Natural killer cell (primary cell): ENCODE measurements around the gene DNAJC4. TPM values are rescaled to one million over a fixed set of nuclear protein-coding genes. Genes with fewer than 3 reads are reported as not detected.

Source experiments
- ATAC-seq, 3 donors: fragments of 150-1000 bp in 2 of 3; fragments of 200-7000 bp in 1 of 3; cut with Tn5 transposase; 1 replicate in 1 of 3; 2 replicates in 2 of 3; pipeline ENCODE4 v1.10.0; 2021; ENCODE audit warnings: mild to moderate bottlenecking in 2 of 3, moderate library complexity in 2 of 3
- DNase-seq, 2 donors: peaks; one replicate each; pipeline versions ENCODE4 v3.0.0 to v3.0.0-alpha.2; 2013 to 2021; ENCODE audit warnings: mixed read lengths in 1 of 2
- H3K27ac ChIP-seq: one replicate; pipeline ENCODE4 v1.5.1; 2013; ENCODE audit warnings: mild to moderate bottlenecking, low read length
- H3K27me3 ChIP-seq: one replicate; pipeline ENCODE4 v1.6.1; 2013; ENCODE audit warnings: low read length; ENCODE audit not compliant: control insufficient read depth, insufficient read depth
- H3K36me3 ChIP-seq: one replicate; pipeline ENCODE4 v1.6.1; 2013; ENCODE audit warnings: low read length; ENCODE audit not compliant: control insufficient read depth, insufficient read depth
- H3K4me1 ChIP-seq: one replicate; pipeline ENCODE4 v1.6.1; 2013; ENCODE audit warnings: low read length; ENCODE audit not compliant: control insufficient read depth, insufficient read depth
- H3K4me3 ChIP-seq: one replicate; pipeline ENCODE4 v1.5.1; 2013; ENCODE audit warnings: low read length
- H3K9me3 ChIP-seq: one replicate; pipeline ENCODE4 v1.6.1; 2013; ENCODE audit warnings: low read length; ENCODE audit not compliant: control insufficient read depth, insufficient read depth
- H3K27ac Mint-ChIP-seq, 2 donors: one replicate each; pipeline ENCODE4 v1.8.0; 2022; ENCODE audit warnings: mild to moderate bottlenecking in 2 of 2, mixed read lengths in 2 of 2, moderate library complexity in 1 of 2
- H3K27me3 Mint-ChIP-seq, 2 donors: one replicate each; pipeline ENCODE4 v1.8.0; 2022; ENCODE audit warnings: low read depth in 2 of 2, mixed read lengths in 2 of 2
- H3K36me3 Mint-ChIP-seq: one replicate; pipeline ENCODE4 v1.8.0; 2022; ENCODE audit warnings: mixed read lengths
- H3K4me1 Mint-ChIP-seq, 2 donors: one replicate each; pipeline ENCODE4 v1.8.0; 2022; ENCODE audit warnings: mixed read lengths in 2 of 2
- H3K4me3 Mint-ChIP-seq: one replicate; pipeline ENCODE4 v1.8.0; 2022; ENCODE audit warnings: mild to moderate bottlenecking, moderate library complexity, mixed read lengths
- H3K9me3 Mint-ChIP-seq, 2 donors: one replicate each; pipeline ENCODE4 v1.8.0; 2022; ENCODE audit warnings: mixed read lengths in 2 of 2
- WGBS: methylation state at CpG from one replicate; pipeline ENCODE4 v1.1.7; 2013; ENCODE audit warnings: missing lambda C conversion rate; ENCODE audit not compliant: insufficient coverage; 5-methylcytosine and 5-hydroxymethylcytosine counted together
- intact Hi-C: fragments of 100-400 bp; cut with micrococcal nuclease; formaldehyde crosslinking; loops from one replicate; pipeline ENCODE4 v1.14.2; 2022
- total RNA-seq, 4 donors: library from RNA; stranded (reverse); fragments of 120-200 nt in 1 of 4; gene quantifications; one replicate each; pipeline versions ENCODE4 v1.2.3 to v1.2.4, GENCODE V29; 2013 to 2022
- TF ChIP-seq, protein P1 (sequence below): fragments of 200-600 bp; IDR thresholded peaks from one replicate; pipeline ENCODE4 v1.8.0; 2022; ENCODE audit warnings: antibody characterized with exemption

The DNAJC4 gene
- total RNA-seq, 3 donors from 2014 or later (not counting 1 experiment from before 2014, with no cell fraction given), result 45.0 to 47.0 (median 46.6) TPM

DNA sequence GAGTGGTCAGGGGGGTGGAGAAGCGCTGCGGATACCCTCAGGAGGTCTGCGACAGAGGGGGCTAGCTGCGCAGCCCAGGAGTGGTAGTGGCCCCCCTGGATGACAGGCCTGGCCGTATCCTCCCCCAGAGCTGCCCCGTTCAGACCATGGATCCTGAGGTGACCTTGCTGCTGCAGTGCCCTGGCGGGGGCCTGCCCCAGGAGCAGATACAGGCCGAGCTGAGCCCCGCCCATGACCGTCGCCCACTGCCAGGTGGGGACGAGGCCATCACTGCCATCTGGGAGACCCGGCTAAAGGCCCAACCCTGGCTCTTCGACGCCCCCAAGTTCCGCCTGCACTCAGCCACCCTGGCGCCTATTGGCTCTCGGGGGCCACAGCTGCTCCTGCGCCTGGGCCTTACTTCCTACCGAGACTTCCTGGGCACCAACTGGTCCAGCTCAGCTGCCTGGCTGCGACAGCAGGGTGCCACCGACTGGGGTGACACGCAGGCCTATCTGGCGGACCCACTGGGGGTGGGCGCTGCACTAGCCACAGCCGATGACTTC is 3.8 kb upstream of the DNAJC4 start:
- H3K4me3 Mint-ChIP-seq, result peak overlapping the region; percentile 88
- TF ChIP-seq, protein P1, sequence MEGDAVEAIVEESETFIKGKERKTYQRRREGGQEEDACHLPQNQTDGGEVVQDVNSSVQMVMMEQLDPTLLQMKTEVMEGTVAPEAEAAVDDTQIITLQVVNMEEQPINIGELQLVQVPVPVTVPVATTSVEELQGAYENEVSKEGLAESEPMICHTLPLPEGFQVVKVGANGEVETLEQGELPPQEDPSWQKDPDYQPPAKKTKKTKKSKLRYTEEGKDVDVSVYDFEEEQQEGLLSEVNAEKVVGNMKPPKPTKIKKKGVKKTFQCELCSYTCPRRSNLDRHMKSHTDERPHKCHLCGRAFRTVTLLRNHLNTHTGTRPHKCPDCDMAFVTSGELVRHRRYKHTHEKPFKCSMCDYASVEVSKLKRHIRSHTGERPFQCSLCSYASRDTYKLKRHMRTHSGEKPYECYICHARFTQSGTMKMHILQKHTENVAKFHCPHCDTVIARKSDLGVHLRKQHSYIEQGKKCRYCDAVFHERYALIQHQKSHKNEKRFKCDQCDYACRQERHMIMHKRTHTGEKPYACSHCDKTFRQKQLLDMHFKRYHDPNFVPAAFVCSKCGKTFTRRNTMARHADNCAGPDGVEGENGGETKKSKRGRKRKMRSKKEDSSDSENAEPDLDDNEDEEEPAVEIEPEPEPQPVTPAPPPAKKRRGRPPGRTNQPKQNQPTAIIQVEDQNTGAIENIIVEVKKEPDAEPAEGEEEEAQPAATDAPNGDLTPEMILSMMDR, result no peak
- peaks cover 55% of the 10 kb centered on the region for H3K4me1 ChIP-seq
- no peaks in the 10 kb centered on the region for H3K9me3 ChIP-seq
- ATAC-seq, result peak; percentile 22 to 52 (median 25)
- peak overlapping the region; percentile 74 for H3K4me3 ChIP-seq
- no peaks in the 10 kb centered on the region for H3K36me3 Mint-ChIP-seq
- peak; percentile 54 to 75 for DNase-seq
- intact Hi-C loops, result no loop called here
- peak overlapping the region; percentile 82 to 85 for H3K27ac Mint-ChIP-seq
- no peaks in the 10 kb centered on the region for H3K9me3 Mint-ChIP-seq
- no peaks in the 10 kb centered on the region for H3K27me3 ChIP-seq
- H3K36me3 ChIP-seq, result peaks cover 17% of the 10 kb centered on the region
- WGBS, result under 1% methylated on average over 26 of the region's 26 CpGs
- peak overlapping the region; percentile 67 for H3K27ac ChIP-seq
- peaks cover 24 to 52% of the 10 kb centered on the region in 2 donors for H3K4me1 Mint-ChIP-seq
- H3K27me3 Mint-ChIP-seq, result no peaks in the 10 kb centered on the region

DNA sequence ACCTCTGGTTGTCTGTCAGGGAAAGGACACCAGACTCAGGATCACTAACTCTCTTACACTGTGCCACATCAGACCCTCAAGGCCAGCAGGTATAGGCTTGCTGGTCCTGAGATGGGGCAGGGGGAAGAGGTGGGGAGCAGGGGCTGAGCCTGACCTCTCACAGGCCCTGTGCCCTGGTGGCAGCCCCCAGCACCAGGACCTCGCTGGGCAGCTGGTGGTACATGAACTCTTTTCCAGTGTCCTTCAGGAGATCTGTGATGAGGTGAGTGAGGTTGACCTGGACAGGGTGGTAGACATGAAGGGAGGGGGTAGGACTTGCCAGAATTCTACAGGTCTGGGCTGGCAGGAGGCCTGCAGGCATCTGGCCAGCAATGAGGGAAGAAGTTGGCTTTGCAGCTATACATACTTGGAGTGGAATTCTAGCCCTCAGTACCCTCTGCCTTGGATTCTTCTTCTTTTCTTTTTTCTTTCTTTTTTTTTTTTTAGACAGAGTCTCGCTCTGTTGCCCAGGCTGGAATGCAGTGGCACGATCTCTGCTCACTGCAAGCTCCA is 2.9 kb upstream of the DNAJC4 start:
- H3K9me3 Mint-ChIP-seq, result no peaks in the 10 kb centered on the region
- WGBS, result 76% methylated on average over 3 of the region's 3 CpGs
- Histone ChIP-seq H3K27ac (peak overlapping the region; percentile 67), H3K4me1 (peaks cover 62% of the 10 kb centered on the region), H3K36me3 (peaks cover 14% of the 10 kb centered on the region), H3K27me3 (no peaks in the 10 kb centered on the region), H3K4me3 (peak overlapping the region; percentile 74), H3K9me3 (no peaks in the 10 kb centered on the region)
- H3K4me1 Mint-ChIP-seq, result peaks cover 24 to 52% of the 10 kb centered on the region in 2 donors
- H3K4me3 Mint-ChIP-seq, result peak overlapping the region; percentile 88
- H3K27me3 Mint-ChIP-seq, result no peaks in the 10 kb centered on the region
- DNase-seq, result no peak
- peak overlapping the region; percentile 82 to 85 for H3K27ac Mint-ChIP-seq
- ATAC-seq, result no peak
- intact Hi-C loops, result no loop called here
- no peaks in the 10 kb centered on the region for H3K36me3 Mint-ChIP-seq
- TF ChIP-seq, protein P1, result no peak

DNA sequence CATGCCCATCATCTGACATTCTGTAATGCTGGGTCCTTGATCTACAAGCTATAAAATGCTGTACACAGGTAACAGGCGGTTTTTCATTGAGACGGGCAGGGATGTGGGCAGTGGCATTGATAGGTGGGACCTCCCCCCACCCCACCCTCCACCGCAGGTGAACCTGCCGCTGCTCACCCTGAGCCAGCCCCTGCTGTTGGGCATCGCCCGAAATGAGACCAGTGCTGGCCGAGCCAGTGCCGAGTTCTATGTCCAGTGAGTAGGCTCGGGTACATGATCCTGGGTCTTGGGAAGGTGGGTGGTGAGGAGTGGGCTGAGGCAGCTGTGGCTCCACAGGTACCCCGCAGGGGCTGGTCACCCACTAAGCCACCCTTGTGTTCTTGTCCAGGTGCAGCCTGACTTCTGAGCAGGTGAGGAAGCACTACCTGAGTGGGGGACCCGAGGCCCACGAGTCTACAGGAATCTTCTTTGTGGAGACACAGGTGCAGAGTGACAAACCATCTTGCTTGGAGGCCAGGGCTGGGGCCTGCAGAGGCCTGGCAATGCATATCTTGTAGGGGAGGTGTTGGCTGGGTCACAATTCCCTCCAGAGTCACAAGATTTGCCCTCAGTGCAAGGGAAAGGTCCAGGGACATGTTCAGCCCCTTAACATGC is 1.1 kb upstream of the DNAJC4 start:
- Histone ChIP-seq H3K4me1 (peaks cover 71% of the 10 kb centered on the region), H3K36me3 (no peaks in the 10 kb centered on the region), H3K9me3 (no peaks in the 10 kb centered on the region), H3K27me3 (no peaks in the 10 kb centered on the region), H3K4me3 (no peak overlapping the region), H3K27ac (peak overlapping the region; percentile 95)
- peak overlapping the region; percentile 94 for H3K4me3 Mint-ChIP-seq
- peak overlapping the region; percentile 93 to 97 for H3K27ac Mint-ChIP-seq
- no peak for ATAC-seq
- no peaks in the 10 kb centered on the region for H3K36me3 Mint-ChIP-seq
- TF ChIP-seq, protein P1, result no peak
- no peak for DNase-seq
- intact Hi-C loops, result no loop called here
- H3K27me3 Mint-ChIP-seq, result no peaks in the 10 kb centered on the region
- no peaks in the 10 kb centered on the region for H3K9me3 Mint-ChIP-seq
- peaks cover 24 to 53% of the 10 kb centered on the region in 2 donors for H3K4me1 Mint-ChIP-seq
- 92% methylated on average over 10 of the region's 12 CpGs for WGBS
